Stimulated activated CD8-positive, alpha-beta memory T cell treated with anti-CD3 and anti-CD28 coated beads, Interleukin-4, amount 100 ng/mL, for 1 hour (primary cell): ENCODE data around the gene FCN1.

Experiments
- DNase-seq, 2 donors: peaks; one replicate each; pipeline ENCODE4 v3.0.0-alpha.2; 2020; ENCODE audit warnings: low read depth in 2 of 2, low spot score in 1 of 2

FCN1 gene

GRCh38 chr9:134951994-134952393, 34.3 kb upstream of the FCN1 start:
- no peak for DNase-seq

GRCh38 chr9:134951461-134951860, 33.7 kb upstream of the FCN1 start:
- DNase-seq, result no peak

GRCh38 chr9:134950386-134951210, 32.9 kb upstream of the FCN1 start:
- no peak for DNase-seq

- no peak for DNase-seq
Measured at GRCh38 chr9:134949681-134950385, 32.1 kb upstream of the FCN1 start.

- no peak for DNase-seq
Measured at GRCh38 chr9:134948149-134948548, 30.4 kb upstream of the FCN1 start.

GRCh38 chr9:134947265-134947955, 29.7 kb upstream of the FCN1 start:
- DNase-seq, result no peak

- DNase-seq, result no peak
Measured at GRCh38 chr9:134946663-134947062, 29.0 kb upstream of the FCN1 start.

GRCh38 chr9:134945509-134946275, 28.0 kb upstream of the FCN1 start:
- no peak for DNase-seq

GRCh38 chr9:134944916-134945315, 27.2 kb upstream of the FCN1 start:
- DNase-seq, result no peak

- no peak for DNase-seq
Measured at GRCh38 chr9:134944351-134944802, 26.7 kb upstream of the FCN1 start.

- DNase-seq, result no peak
Measured at GRCh38 chr9:134943836-134944235, 26.1 kb upstream of the FCN1 start.

- DNase-seq, result no peak
Measured at GRCh38 chr9:134943411-134943810, 25.7 kb upstream of the FCN1 start.

- no peak for DNase-seq
Measured at GRCh38 chr9:134942788-134943184, 25.1 kb upstream of the FCN1 start.

GRCh38 chr9:134942011-134942787, 24.5 kb upstream of the FCN1 start:
- no peak for DNase-seq

GRCh38 chr9:134940236-134941208, 22.8 kb upstream of the FCN1 start:
- no peak for DNase-seq

- DNase-seq, result no peak
Measured at GRCh38 chr9:134939836-134940235, 22.1 kb upstream of the FCN1 start.

- no peak for DNase-seq
Measured at GRCh38 chr9:134939080-134939733, 21.5 kb upstream of the FCN1 start.

- DNase-seq, result no peak
Measured at GRCh38 chr9:134938346-134939079, 20.8 kb upstream of the FCN1 start.
